GM23338 (cell line): ENCODE data around the gene ING3. TPM values are rescaled to one million over a fixed set of nuclear protein-coding genes. Genes with fewer than 3 reads are reported as not detected.

Experiments
- ATAC-seq: fragments of 200-7000 bp; cut with Tn5 transposase; 3 replicates; pipeline ENCODE4 v1.9.1; 2020
- DNase-seq: peaks from one replicate; pipeline ENCODE4 v3.0.0-alpha.2; 2015; ENCODE audit warnings: low spot score
- H2AFZ ChIP-seq: fragments of 200-600 bp; sonication (generic); 2 replicates; pipeline ENCODE4 v1.8.0; 2016; ENCODE audit warnings: antibody characterized with exemption, mild to moderate bottlenecking, moderate library complexity
- H3F3A ChIP-seq: fragments of 200-600 bp; sonication (generic); replicated peaks from 2 replicates; pipeline ENCODE4 v1.8.0; 2017; ENCODE audit warnings: antibody characterized with exemption, mixed run types, low read depth
- H3K27ac ChIP-seq: fragments of 200-600 bp; sonication (generic); 2 replicates; pipeline ENCODE4 v1.6.1; 2016; ENCODE audit warnings: low read depth
- H3K27me3 ChIP-seq: fragments of 200-600 bp; sonication (generic); 2 replicates; pipeline ENCODE4 v1.8.0; 2016; ENCODE audit warnings: mild to moderate bottlenecking, mixed run types, moderate library complexity; ENCODE audit not compliant: insufficient read depth
- H3K36me3 ChIP-seq: fragments of 200-600 bp; sonication (generic); 2 replicates; pipeline ENCODE4 v1.8.0; 2016; ENCODE audit warnings: mild to moderate bottlenecking; ENCODE audit not compliant: insufficient read depth
- H3K4me1 ChIP-seq: fragments of 200-600 bp; sonication (generic); 2 replicates; pipeline ENCODE4 v1.8.0; 2016; ENCODE audit warnings: mild to moderate bottlenecking, moderate library complexity; ENCODE audit not compliant: insufficient read depth
- H3K4me2 ChIP-seq: fragments of 200-600 bp; sonication (generic); 2 replicates; pipeline ENCODE4 v1.7.1; 2017; ENCODE audit warnings: mixed run types
- H3K4me3 ChIP-seq: fragments of 200-600 bp; sonication (generic); 2 replicates; pipeline ENCODE4 v1.6.1; 2016; ENCODE audit warnings: mixed run types
- H3K79me2 ChIP-seq: fragments of 200-600 bp; sonication (generic); replicated peaks from 2 replicates; pipeline ENCODE4 v1.8.0; 2017; ENCODE audit warnings: mild to moderate bottlenecking; ENCODE audit not compliant: insufficient read depth
- H3K9me2 ChIP-seq: fragments of 200-600 bp; sonication (generic); 2 replicates; pipeline ENCODE4 v1.8.0; 2017; ENCODE audit not compliant: insufficient read depth
- H4K20me1 ChIP-seq: fragments of 200-600 bp; sonication (generic); replicated peaks from 2 replicates; pipeline ENCODE4 v1.8.0; 2017; ENCODE audit warnings: mild to moderate bottlenecking; ENCODE audit not compliant: insufficient read depth
- H3K27ac Mint-ChIP-seq: 2 replicates; pipeline ENCODE4 v1.8.0; 2020; ENCODE audit warnings: inconsistent platforms, mild to moderate bottlenecking, moderate library complexity, mixed read lengths
- H3K27me3 Mint-ChIP-seq: 3 replicates; pipeline ENCODE4 v1.8.0; 2022; ENCODE audit warnings: low read depth, mild to moderate bottlenecking, moderate library complexity, mixed read lengths, inconsistent platforms; ENCODE audit not compliant: insufficient read depth, poor library complexity
- H3K36me3 Mint-ChIP-seq: 3 replicates; pipeline ENCODE4 v1.8.0; 2021; ENCODE audit warnings: low read depth, mild to moderate bottlenecking, inconsistent platforms, moderate library complexity, mixed read lengths
- H3K4me1 Mint-ChIP-seq: 3 replicates; pipeline ENCODE4 v1.8.0; 2020; ENCODE audit warnings: mild to moderate bottlenecking, inconsistent platforms, mixed read lengths
- H3K4me3 Mint-ChIP-seq: 3 replicates; pipeline ENCODE4 v1.8.0; 2021; ENCODE audit warnings: moderate library complexity, mild to moderate bottlenecking, inconsistent platforms, mixed read lengths
- H3K9me3 Mint-ChIP-seq: 3 replicates; pipeline ENCODE4 v1.8.0; 2020; ENCODE audit warnings: moderate library complexity, mild to moderate bottlenecking, inconsistent platforms, mixed read lengths
- JUNB ChIP-seq: IDR thresholded peaks from one replicate; pipeline ENCODE4 v1.6.1; 2016; ENCODE audit warnings: antibody characterized with exemption; ENCODE audit not compliant: unreplicated experiment
- NANOG ChIP-seq: IDR thresholded peaks from 2 replicates; pipeline ENCODE4 v1.6.1; 2016; ENCODE audit warnings: antibody characterized with exemption, borderline replicate concordance
- ZNF114 ChIP-seq: fragments of 250-450 bp; sonication (Bioruptor Pico); IDR thresholded peaks from 2 replicates; pipeline ENCODE4 v1.5.0; 2020; ENCODE audit warnings: mild to moderate bottlenecking, moderate library complexity
- ZNF331 ChIP-seq: fragments of 250-450 bp; sonication (Bioruptor Pico); IDR thresholded peaks from 2 replicates; pipeline ENCODE4 v1.5.0; 2020; ENCODE audit warnings: low read depth, mild to moderate bottlenecking, moderate library complexity
- polyA plus RNA-seq: library from polyadenylated mRNA; unstranded; fragments of >200 nt; fragmentation: Nextera tagmentation; extraction: Ambion mirVana; gene quantifications from 2 replicates; pipeline ENCODE4 v1.2.1, GENCODE V29; 2016
- total RNA-seq: library from RNA; depleted of rRNA; stranded (reverse); fragments of >200 nt; shearing (Covaris generic); gene quantifications from 2 replicates; pipeline ENCODE4 v1.2.3, GENCODE V29; 2014
- TF ChIP-seq, protein P1 (sequence below): IDR thresholded peaks from one replicate; pipeline ENCODE4 v1.6.1; 2018; ENCODE audit warnings: antibody characterized with exemption; ENCODE audit not compliant: unreplicated experiment
- TF ChIP-seq, protein P2 (sequence below): IDR thresholded peaks from 2 replicates; pipeline ENCODE4 v1.6.1; 2016; ENCODE audit warnings: antibody characterized with exemption
- TF ChIP-seq, protein P3 (sequence below): fragments of 250-450 bp; sonication (Bioruptor Pico); IDR thresholded peaks from 2 replicates; pipeline ENCODE4 v1.5.0; 2020; ENCODE audit warnings: mild to moderate bottlenecking, moderate library complexity

ING3 gene
- total and polyA plus RNA-seq, 2 experiments from 2014 or later: 17.8 to 26.2 TPM

DNA sequence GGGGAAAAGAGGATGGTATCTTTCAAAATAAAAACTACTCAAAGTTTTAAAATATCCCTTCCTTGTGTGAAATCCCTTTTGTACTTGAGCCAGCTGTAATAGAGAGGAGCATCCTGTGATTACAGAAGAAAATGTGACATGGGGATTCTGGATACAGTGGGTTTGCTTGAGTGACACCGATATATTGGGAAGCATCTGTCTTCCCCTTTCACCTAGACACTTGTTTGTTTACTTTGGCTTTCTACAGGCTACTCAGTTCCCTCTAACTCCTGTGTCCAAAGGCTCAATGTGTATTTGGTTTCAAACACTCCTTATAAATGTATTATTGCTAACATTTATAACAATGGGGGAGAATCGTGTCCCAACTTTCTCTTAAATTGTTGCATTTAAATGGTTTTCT, 62.3 kb downstream of the ING3 start:
- TF ChIP-seq, protein P1, sequence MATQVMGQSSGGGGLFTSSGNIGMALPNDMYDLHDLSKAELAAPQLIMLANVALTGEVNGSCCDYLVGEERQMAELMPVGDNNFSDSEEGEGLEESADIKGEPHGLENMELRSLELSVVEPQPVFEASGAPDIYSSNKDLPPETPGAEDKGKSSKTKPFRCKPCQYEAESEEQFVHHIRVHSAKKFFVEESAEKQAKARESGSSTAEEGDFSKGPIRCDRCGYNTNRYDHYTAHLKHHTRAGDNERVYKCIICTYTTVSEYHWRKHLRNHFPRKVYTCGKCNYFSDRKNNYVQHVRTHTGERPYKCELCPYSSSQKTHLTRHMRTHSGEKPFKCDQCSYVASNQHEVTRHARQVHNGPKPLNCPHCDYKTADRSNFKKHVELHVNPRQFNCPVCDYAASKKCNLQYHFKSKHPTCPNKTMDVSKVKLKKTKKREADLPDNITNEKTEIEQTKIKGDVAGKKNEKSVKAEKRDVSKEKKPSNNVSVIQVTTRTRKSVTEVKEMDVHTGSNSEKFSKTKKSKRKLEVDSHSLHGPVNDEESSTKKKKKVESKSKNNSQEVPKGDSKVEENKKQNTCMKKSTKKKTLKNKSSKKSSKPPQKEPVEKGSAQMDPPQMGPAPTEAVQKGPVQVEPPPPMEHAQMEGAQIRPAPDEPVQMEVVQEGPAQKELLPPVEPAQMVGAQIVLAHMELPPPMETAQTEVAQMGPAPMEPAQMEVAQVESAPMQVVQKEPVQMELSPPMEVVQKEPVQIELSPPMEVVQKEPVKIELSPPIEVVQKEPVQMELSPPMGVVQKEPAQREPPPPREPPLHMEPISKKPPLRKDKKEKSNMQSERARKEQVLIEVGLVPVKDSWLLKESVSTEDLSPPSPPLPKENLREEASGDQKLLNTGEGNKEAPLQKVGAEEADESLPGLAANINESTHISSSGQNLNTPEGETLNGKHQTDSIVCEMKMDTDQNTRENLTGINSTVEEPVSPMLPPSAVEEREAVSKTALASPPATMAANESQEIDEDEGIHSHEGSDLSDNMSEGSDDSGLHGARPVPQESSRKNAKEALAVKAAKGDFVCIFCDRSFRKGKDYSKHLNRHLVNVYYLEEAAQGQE: no peak
- TF ChIP-seq NANOG (no peak), ZNF331 (no peak), ZNF114 (CRISPR knock-in tag) (no peak), JUNB (no peak)
- TF ChIP-seq, protein P2, sequence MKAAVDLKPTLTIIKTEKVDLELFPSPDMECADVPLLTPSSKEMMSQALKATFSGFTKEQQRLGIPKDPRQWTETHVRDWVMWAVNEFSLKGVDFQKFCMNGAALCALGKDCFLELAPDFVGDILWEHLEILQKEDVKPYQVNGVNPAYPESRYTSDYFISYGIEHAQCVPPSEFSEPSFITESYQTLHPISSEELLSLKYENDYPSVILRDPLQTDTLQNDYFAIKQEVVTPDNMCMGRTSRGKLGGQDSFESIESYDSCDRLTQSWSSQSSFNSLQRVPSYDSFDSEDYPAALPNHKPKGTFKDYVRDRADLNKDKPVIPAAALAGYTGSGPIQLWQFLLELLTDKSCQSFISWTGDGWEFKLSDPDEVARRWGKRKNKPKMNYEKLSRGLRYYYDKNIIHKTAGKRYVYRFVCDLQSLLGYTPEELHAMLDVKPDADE: no peak
- TF ChIP-seq, protein P3, sequence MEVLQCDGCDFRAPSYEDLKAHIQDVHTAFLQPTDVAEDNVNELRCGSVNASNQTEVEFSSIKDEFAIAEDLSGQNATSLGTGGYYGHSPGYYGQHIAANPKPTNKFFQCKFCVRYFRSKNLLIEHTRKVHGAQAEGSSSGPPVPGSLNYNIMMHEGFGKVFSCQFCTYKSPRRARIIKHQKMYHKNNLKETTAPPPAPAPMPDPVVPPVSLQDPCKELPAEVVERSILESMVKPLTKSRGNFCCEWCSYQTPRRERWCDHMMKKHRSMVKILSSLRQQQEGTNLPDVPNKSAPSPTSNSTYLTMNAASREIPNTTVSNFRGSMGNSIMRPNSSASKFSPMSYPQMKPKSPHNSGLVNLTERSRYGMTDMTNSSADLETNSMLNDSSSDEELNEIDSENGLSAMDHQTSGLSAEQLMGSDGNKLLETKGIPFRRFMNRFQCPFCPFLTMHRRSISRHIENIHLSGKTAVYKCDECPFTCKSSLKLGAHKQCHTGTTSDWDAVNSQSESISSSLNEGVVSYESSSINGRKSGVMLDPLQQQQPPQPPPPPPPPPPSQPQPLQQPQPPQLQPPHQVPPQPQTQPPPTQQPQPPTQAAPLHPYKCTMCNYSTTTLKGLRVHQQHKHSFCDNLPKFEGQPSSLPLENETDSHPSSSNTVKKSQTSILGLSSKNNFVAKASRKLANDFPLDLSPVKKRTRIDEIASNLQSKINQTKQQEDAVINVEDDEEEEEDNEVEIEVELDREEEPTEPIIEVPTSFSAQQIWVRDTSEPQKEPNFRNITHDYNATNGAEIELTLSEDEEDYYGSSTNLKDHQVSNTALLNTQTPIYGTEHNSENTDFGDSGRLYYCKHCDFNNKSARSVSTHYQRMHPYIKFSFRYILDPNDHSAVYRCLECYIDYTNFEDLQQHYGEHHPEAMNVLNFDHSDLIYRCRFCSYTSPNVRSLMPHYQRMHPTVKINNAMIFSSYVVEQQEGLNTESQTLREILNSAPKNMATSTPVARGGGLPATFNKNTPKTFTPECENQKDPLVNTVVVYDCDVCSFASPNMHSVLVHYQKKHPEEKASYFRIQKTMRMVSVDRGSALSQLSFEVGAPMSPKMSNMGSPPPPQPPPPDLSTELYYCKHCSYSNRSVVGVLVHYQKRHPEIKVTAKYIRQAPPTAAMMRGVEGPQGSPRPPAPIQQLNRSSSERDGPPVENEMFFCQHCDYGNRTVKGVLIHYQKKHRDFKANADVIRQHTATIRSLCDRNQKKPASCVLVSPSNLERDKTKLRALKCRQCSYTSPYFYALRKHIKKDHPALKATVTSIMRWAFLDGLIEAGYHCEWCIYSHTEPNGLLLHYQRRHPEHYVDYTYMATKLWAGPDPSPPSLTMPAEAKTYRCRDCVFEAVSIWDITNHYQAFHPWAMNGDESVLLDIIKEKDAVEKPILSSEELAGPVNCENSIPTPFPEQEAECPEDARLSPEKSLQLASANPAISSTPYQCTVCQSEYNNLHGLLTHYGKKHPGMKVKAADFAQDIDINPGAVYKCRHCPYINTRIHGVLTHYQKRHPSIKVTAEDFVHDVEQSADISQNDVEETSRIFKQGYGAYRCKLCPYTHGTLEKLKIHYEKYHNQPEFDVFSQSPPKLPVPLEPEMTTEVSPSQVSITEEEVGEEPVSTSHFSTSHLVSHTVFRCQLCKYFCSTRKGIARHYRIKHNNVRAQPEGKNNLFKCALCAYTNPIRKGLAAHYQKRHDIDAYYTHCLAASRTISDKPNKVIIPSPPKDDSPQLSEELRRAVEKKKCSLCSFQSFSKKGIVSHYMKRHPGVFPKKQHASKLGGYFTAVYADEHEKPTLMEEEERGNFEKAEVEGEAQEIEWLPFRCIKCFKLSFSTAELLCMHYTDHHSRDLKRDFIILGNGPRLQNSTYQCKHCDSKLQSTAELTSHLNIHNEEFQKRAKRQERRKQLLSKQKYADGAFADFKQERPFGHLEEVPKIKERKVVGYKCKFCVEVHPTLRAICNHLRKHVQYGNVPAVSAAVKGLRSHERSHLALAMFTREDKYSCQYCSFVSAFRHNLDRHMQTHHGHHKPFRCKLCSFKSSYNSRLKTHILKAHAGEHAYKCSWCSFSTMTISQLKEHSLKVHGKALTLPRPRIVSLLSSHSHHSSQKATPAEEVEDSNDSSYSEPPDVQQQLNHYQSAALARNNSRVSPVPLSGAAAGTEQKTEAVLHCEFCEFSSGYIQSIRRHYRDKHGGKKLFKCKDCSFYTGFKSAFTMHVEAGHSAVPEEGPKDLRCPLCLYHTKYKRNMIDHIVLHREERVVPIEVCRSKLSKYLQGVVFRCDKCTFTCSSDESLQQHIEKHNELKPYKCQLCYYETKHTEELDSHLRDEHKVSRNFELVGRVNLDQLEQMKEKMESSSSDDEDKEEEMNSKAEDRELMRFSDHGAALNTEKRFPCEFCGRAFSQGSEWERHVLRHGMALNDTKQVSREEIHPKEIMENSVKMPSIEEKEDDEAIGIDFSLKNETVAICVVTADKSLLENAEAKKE (CRISPR knock-in tag): no peak
- no peaks in the 10 kb centered on the region for H4K20me1 ChIP-seq
- no peak overlapping the region for H2AFZ ChIP-seq
- H3K79me2 ChIP-seq: no peaks in the 10 kb centered on the region
- Mint-ChIP-seq H3K27me3 (peaks cover 2% of the 10 kb centered on the region), H3K9me3 (no peaks in the 10 kb centered on the region), H3K4me1 (no peaks in the 10 kb centered on the region), H3K4me3 (no peak overlapping the region), H3K27ac (no peak overlapping the region), H3K36me3 (no peaks in the 10 kb centered on the region)
- H3F3A ChIP-seq: no peaks in the 10 kb centered on the region
- no peak overlapping the region for H3K27ac ChIP-seq
- no peaks in the 10 kb centered on the region for H3K27me3 ChIP-seq
- no peak overlapping the region for H3K4me3 ChIP-seq
- ATAC-seq (no peak), DNase-seq (no peak)
- no peaks in the 10 kb centered on the region for H3K36me3 ChIP-seq
- H3K4me1 ChIP-seq: no peaks in the 10 kb centered on the region
- H3K9me2 ChIP-seq: no peaks in the 10 kb centered on the region
- H3K4me2 ChIP-seq: no peak overlapping the region
